Measurements from ENCODE around the gene POMGNT1.

- TF ChIP-seq CTCF (conservative IDR thresholded peaks at IDR 0.05; ENCODE audit: low read depth, low read length) (no peak), EZH2 (IDR thresholded peaks at IDR 0.05; ENCODE audit: low read length, unreplicated experiment) (no peak)
These were observed 26.9 kb downstream of the POMGNT1 start for GRCh38 chr1:46171351-46171750.
